GM06990 (cell line): ENCODE results near the gene MLC1.

Source experiments
- DNase-seq: peaks from one replicate; pipeline ENCODE4 v3.0.0-alpha.2; 2011; ENCODE audit not compliant: insufficient read length; ENCODE audit errors: extremely low read depth
- H3K27me3 ChIP-seq: replicated peaks from 2 replicates; pipeline ENCODE4 v1.6.0; 2011; ENCODE audit warnings: low read length; ENCODE audit not compliant: control insufficient read depth, insufficient read depth
- H3K36me3 ChIP-seq: 2 replicates; pipeline ENCODE4 v1.5.1; 2011; ENCODE audit warnings: low read length; ENCODE audit not compliant: control insufficient read depth, insufficient read depth
- H3K4me3 ChIP-seq: replicated peaks from 2 replicates; pipeline ENCODE4 v1.5.1; 2011; ENCODE audit warnings: low read depth, mild to moderate bottlenecking, control low read depth, low read length
- CTCF ChIP-seq: IDR thresholded peaks from 2 replicates; pipeline ENCODE4 v1.5.1; 2011; ENCODE audit warnings: low read length, control low read depth, mild to moderate bottlenecking, inconsistent platforms; ENCODE audit not compliant: insufficient read depth, poor library complexity, severe bottlenecking

MLC1 gene

DNA sequence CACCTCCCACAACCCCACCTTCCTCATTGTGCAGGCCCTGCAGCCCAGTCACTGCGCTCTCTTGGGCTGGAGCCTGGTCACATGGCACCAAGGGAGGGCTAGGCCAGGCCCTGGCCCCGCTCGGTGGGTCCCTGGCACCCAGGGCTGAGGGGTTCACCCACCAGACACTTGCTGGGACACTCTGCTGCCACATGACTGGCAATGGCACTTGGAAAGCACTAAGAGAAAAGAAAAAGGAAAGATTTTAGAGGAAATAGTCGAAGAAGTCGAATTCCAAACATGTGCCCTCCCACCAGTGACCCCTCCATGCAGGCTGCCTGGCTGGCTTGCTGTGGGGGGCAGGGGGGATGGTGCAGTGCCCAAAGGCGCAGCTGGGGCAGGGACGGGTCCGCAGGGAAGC is 14.9 kb downstream of the MLC1 start:
- no peak for TF ChIP-seq CTCF
- Histone ChIP-seq H3K36me3 (no peaks in the 10 kb centered on the region), H3K4me3 (no peak overlapping the region), H3K27me3 (no peaks in the 10 kb centered on the region; the same call in 1 of the 2 replicates)
- DNase-seq = no peak

- Histone ChIP-seq H3K4me3 (no peak overlapping the region), H3K36me3 (no peaks in the 10 kb centered on the region), H3K27me3 (no peaks in the 10 kb centered on the region; the same call in 1 of the 2 replicates)
- TF ChIP-seq CTCF = no peak
- DNase-seq = no peak
These were observed 17.1 kb downstream of the MLC1 start for GRCh38 chr22:50068096-50068495.

DNA sequence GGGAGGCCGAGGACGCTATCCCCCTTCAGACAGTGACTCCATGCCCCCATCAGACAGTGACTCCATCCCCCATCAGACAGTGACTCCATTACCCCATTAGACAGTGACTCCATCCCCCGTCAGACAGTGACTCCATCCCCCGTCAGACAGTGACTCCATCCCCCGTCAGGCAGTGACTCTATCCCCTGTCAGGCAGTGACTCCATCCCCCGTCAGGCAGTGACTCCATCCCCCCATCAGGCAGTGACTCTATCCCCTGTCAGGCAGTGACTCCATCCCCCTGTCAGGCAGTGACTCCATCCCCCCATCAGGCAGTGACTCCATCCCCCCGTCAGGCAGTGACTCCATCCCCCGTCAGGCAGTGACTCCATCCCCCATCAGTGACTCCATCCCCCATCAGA is 18.0 kb downstream of the MLC1 start:
- DNase-seq = no peak
- H3K36me3 ChIP-seq = no peaks in the 10 kb centered on the region
- no peak for TF ChIP-seq CTCF
- H3K4me3 ChIP-seq = no peak overlapping the region
- H3K27me3 ChIP-seq = no peaks in the 10 kb centered on the region; the same call in 1 of the 2 replicates

GRCh38 chr22:50064453-50064852 is 20.8 kb downstream of the MLC1 start:
- no peak for TF ChIP-seq CTCF
- H3K36me3 ChIP-seq = no peaks in the 10 kb centered on the region
- DNase-seq = no peak
- H3K4me3 ChIP-seq = no peak overlapping the region
- peaks cover 1% of the 10 kb centered on the region; the same call in 1 of the 2 replicates for H3K27me3 ChIP-seq

DNA sequence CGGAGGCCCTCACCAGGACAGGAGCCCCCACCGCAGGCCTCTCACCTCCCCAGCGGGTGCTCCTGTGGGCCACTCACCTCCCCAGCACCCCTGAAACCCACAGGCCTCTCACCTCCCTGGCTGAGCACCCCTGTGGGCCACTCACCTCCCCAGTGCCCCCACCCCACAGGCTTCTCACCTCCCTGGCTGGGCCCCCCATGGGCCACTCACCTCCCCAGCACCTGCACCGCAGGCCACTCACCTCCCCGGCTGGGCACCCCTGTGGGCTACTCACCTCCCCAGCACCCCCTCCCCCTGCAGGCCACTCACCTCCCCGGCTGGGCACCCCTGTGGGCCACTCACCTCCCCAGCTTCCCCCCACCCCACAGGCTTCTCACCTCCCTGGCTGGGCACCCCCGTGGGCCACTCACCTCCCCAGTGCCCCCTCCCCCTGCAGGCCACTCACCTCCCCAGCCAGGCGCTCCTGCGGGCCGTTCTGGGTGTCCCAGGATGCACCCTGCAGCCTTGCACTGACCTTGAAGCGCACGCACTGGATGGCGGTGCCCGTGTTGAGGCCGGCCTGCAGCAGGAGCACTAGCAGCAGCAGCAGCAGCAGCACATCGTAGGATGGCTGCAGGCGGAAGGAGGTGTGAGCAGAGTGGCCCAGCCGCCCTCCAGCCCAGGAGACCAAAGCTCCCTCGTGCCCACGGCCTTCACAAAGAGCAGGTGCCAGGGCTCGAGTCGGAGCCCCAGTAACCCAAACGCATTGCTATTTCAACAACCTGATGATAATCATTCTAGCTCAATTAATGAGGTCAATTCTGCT is 21.4 kb downstream of the MLC1 start:
- TF ChIP-seq CTCF = no peak
- Histone ChIP-seq H3K27me3 (peaks cover 1% of the 10 kb centered on the region; the same call in 1 of the 2 replicates), H3K4me3 (no peak overlapping the region), H3K36me3 (no peaks in the 10 kb centered on the region)
- DNase-seq = no peak
